NCI-H2196 (cell line): ENCODE results near the gene ANKS1A.
"Not testable (repeated sequence)": the region's sequence is repeated elsewhere in the genome, so short reads cannot be mapped to it uniquely, and the experiment has no call there.

Source experiments
- DNase-seq: peaks from one replicate; lab custom pipeline; 2025; ENCODE audit not compliant: unreplicated experiment; lab: John Stamatoyannopoulos, UW

The ANKS1A gene

GRCh38 chr6:34919651-34920050, 30.6 kb downstream of the ANKS1A start:
- no peak for DNase-seq

- no peak for DNase-seq
Observed at GRCh38 chr6:34920097-34920496, 31.0 kb downstream of the ANKS1A start.

GRCh38 chr6:34922177-34922663, 33.2 kb downstream of the ANKS1A start:
- no peak for DNase-seq

- no peak for DNase-seq
Observed at GRCh38 chr6:34924831-34925625, 36.0 kb downstream of the ANKS1A start.

- DNase-seq: no peak
Observed at GRCh38 chr6:34926655-34927054, 37.6 kb downstream of the ANKS1A start.

- DNase-seq: no peak
Observed at GRCh38 chr6:34928220-34928619, 39.2 kb downstream of the ANKS1A start.

GRCh38 chr6:34928695-34929094, 39.6 kb downstream of the ANKS1A start:
- no peak for DNase-seq

GRCh38 chr6:34929241-34929978, 40.4 kb downstream of the ANKS1A start:
- no peak for DNase-seq

GRCh38 chr6:34930221-34930620, 41.2 kb downstream of the ANKS1A start:
- DNase-seq: no peak

- not testable (repeated sequence) for DNase-seq
Observed at GRCh38 chr6:34932202-34932601, 43.1 kb downstream of the ANKS1A start.

GRCh38 chr6:34934516-34934915, 45.5 kb downstream of the ANKS1A start:
- peak; percentile 40 for DNase-seq

GRCh38 chr6:34938268-34938667, 49.2 kb downstream of the ANKS1A start:
- DNase-seq: no peak

GRCh38 chr6:34940030-34940434, 51.0 kb downstream of the ANKS1A start:
- no peak for DNase-seq

GRCh38 chr6:34941421-34941820, 52.4 kb downstream of the ANKS1A start:
- DNase-seq: no peak

GRCh38 chr6:34945317-34945716, 56.3 kb downstream of the ANKS1A start:
- DNase-seq: no peak

- DNase-seq: no peak
Observed at GRCh38 chr6:34947561-34947960, 58.5 kb downstream of the ANKS1A start.

- DNase-seq: no peak
Observed at GRCh38 chr6:34949636-34950035, 60.6 kb downstream of the ANKS1A start.

GRCh38 chr6:34950849-34951248, 61.8 kb downstream of the ANKS1A start:
- DNase-seq: no peak

- DNase-seq: no peak
Observed at GRCh38 chr6:34951731-34952130, 62.7 kb downstream of the ANKS1A start.

- peak; percentile 65 for DNase-seq
Observed at GRCh38 chr6:34953061-34954025, 64.3 kb downstream of the ANKS1A start.

GRCh38 chr6:34955442-34955841, 66.4 kb downstream of the ANKS1A start:
- DNase-seq: no peak
